HCT116 (cell line): ENCODE results near the gene CD93. TPM values are rescaled to one million over a fixed set of nuclear protein-coding genes. Genes with fewer than 3 reads are reported as not detected.

Experiments
- ATAC-seq: fragments of 200-7000 bp; cut with Tn5 transposase; 2 replicates; pipeline ENCODE4 v1.9.1; 2020; ENCODE audit warnings: mild to moderate bottlenecking, moderate library complexity
- BruUV-seq: library from RNA; stranded (reverse); fragments of 400-500 nt; replicated peaks from 2 replicates; lab custom pipeline; 2021; lab: Mats Ljungman, UMichigan
- CTCF ChIA-PET: fragments of 300-600 bp; sonication (Branson Sonifier 250); formaldehyde crosslinking; loops from one replicate; lab custom pipeline; 2021; ENCODE audit warnings: antibody characterized with exemption; lab: Charles Lee
- POLR2A ChIA-PET: fragments of 300-600, 350-600 bp; sonication (Branson Sonifier 250); formaldehyde crosslinking; loops from one replicate; lab custom pipeline; 2021; ENCODE audit warnings: antibody characterized with exemption; lab: Charles Lee
- RAD21 ChIA-PET, 2 experiments: fragments of 300-600 bp; sonication (Branson Sonifier 250); formaldehyde crosslinking; loops; one replicate each; lab custom pipeline; 2023; ENCODE audit warnings: low total read pairs in 2 of 2; ENCODE audit not compliant: uncharacterized antibody in 2 of 2, unreplicated experiment in 2 of 2, low non-redundant PET in 1 of 2; lab: Charles Lee
- DNase-seq: peaks from one replicate; pipeline ENCODE4 v3.0.0-alpha.2; 2010; ENCODE audit warnings: low read depth, low spot score
- H2AFZ ChIP-seq: fragments of 200-600 bp; shearing (Covaris generic), sonication (generic); 2 replicates; pipeline ENCODE4 v1.6.1; 2017; ENCODE audit warnings: low read depth, mixed run types, mixed read lengths, antibody characterized with exemption, low read length; ENCODE audit not compliant: poor library complexity, severe bottlenecking
- H3K27ac ChIP-seq: 2 replicates; pipeline ENCODE4 v1.5.1; 2012; ENCODE audit warnings: low read depth, low read length
- H3K27me3 ChIP-seq: fragments of 200-600 bp; sonication (generic); 2 replicates; pipeline ENCODE4 v1.6.1; 2016; ENCODE audit warnings: mixed run types, low read length, mixed read lengths; ENCODE audit not compliant: insufficient read depth
- H3K36me3 ChIP-seq, 2 experiments: fragments of 200-500 bp in 1 of 2; fragments of 200-600 bp in 1 of 2; sonication (Bioruptor generic) in 1 of 2; sonication (generic) in 1 of 2; 2 replicates each; pipeline versions ENCODE4 v1.5.1 to v1.6.1; 2014 to 2016; ENCODE audit warnings: low read length in 2 of 2, inconsistent platforms in 1 of 2, mixed read lengths in 1 of 2, mixed run types in 1 of 2; ENCODE audit not compliant: insufficient read depth in 2 of 2, control insufficient read depth in 1 of 2
- H3K4me1 ChIP-seq, 2 experiments: fragments of 200-600 bp in 1 of 2; sonication (generic) in 1 of 2; 2 replicates each; pipeline versions ENCODE4 v1.5.1 to v1.6.1; 2012 to 2017; ENCODE audit warnings: low read length in 2 of 2, inconsistent platforms in 1 of 2, mild to moderate bottlenecking in 1 of 2, mixed read lengths in 1 of 2, mixed run types in 1 of 2, moderate library complexity in 1 of 2; ENCODE audit not compliant: insufficient read depth in 2 of 2, control insufficient read depth in 1 of 2
- H3K4me2 ChIP-seq: fragments of 200-600 bp; sonication (generic); 2 replicates; pipeline ENCODE4 v1.6.1; 2017; ENCODE audit warnings: mixed run types, low read length, mixed read lengths
- H3K4me3 ChIP-seq, 2 experiments: fragments of 200-600 bp in 1 of 2; sonication (generic) in 1 of 2; replicated peaks in 1 of 2; 2 replicates each; pipeline ENCODE4 v1.5.1; 2011 to 2016; ENCODE audit warnings: low read length in 2 of 2, control low read depth in 1 of 2, low read depth in 1 of 2, mild to moderate bottlenecking in 1 of 2, mixed read lengths in 1 of 2, mixed run types in 1 of 2
- H3K79me2 ChIP-seq: fragments of 200-600 bp; sonication (generic); 2 replicates; pipeline ENCODE4 v1.6.1; 2017; ENCODE audit warnings: mild to moderate bottlenecking, mixed run types, low read length, moderate library complexity, mixed read lengths; ENCODE audit not compliant: insufficient read depth
- H3K9ac ChIP-seq: fragments of 200-600 bp; sonication (generic); 2 replicates; pipeline ENCODE4 v1.6.1; 2016; ENCODE audit warnings: low read length, mixed read lengths
- H3K9me2 ChIP-seq: fragments of 200-600 bp; sonication (generic), shearing (Covaris generic); 2 replicates; pipeline ENCODE4 v1.6.1; 2017; ENCODE audit warnings: mixed run types, mild to moderate bottlenecking, moderate library complexity; ENCODE audit not compliant: insufficient read depth
- H3K9me3 ChIP-seq, 2 experiments: fragments of 200-500 bp in 1 of 2; fragments of 200-600 bp in 1 of 2; sonication (Bioruptor generic) in 1 of 2; sonication (generic) in 1 of 2; 2 replicates each; pipeline ENCODE4 v1.6.1; 2014 to 2017; ENCODE audit warnings: low read length in 2 of 2, mixed read lengths in 2 of 2, inconsistent platforms in 1 of 2, low read depth in 1 of 2, mild to moderate bottlenecking in 1 of 2, mixed run types in 1 of 2, moderate library complexity in 1 of 2; ENCODE audit not compliant: control insufficient read depth in 1 of 2, insufficient read depth in 1 of 2
- H4K20me1 ChIP-seq: fragments of 200-600 bp; sonication (generic), shearing (Covaris generic); 2 replicates; pipeline ENCODE4 v1.6.1; 2017; ENCODE audit warnings: mixed run types, mild to moderate bottlenecking, moderate library complexity; ENCODE audit not compliant: insufficient read depth
- CEBPB ChIP-seq: IDR thresholded peaks from 2 replicates; pipeline ENCODE4 v1.6.1; 2012; ENCODE audit warnings: low read depth
- CTCF ChIP-seq, 3 experiments: fragments of 200-600 bp in 1 of 3; sonication (generic) in 1 of 3; IDR thresholded peaks in 2 of 3; conservative IDR thresholded peaks in 1 of 3; 2 replicates each; pipeline ENCODE4 v1.5.1; 2012 to 2017; ENCODE audit warnings: low read depth in 2 of 3, low read length in 2 of 3, antibody characterized with exemption in 1 of 3, borderline replicate concordance in 1 of 3, control low read depth in 1 of 3, mild to moderate bottlenecking in 1 of 3, mixed read lengths in 1 of 3, mixed run types in 1 of 3, moderate library complexity in 1 of 3; ENCODE audit not compliant: insufficient read depth in 1 of 3
- EGR1 ChIP-seq: IDR thresholded peaks from 2 replicates; pipeline ENCODE4 v1.6.1; 2012; ENCODE audit warnings: low read depth
- YY1 ChIP-seq: IDR thresholded peaks from 2 replicates; pipeline ENCODE4 v1.6.1; 2011; ENCODE audit warnings: low read length, low read depth, moderate library complexity, mild to moderate bottlenecking; ENCODE audit not compliant: insufficient replicate concordance; ENCODE audit errors: extremely low read depth
- ZNF274 ChIP-seq: fragments of 200-500 bp; sonication (Bioruptor generic); IDR thresholded peaks from 2 replicates; pipeline ENCODE4 v1.6.1; 2014; ENCODE audit warnings: mild to moderate bottlenecking, low read depth, low read length, inconsistent platforms
- intact Hi-C: fragments of 100-400 bp; cut with micrococcal nuclease; formaldehyde crosslinking; loops from 2 replicates; pipeline ENCODE4 v1.10.0; 2022
- total RNA-seq: library from RNA; stranded (reverse); gene quantifications from one replicate; pipeline ENCODE4 v1.2.1, GENCODE V29; 2021; ENCODE audit not compliant: unreplicated experiment

CD93 gene
- total RNA-seq, 1 experiment from 2014 or later, result 0.07 TPM

DNA sequence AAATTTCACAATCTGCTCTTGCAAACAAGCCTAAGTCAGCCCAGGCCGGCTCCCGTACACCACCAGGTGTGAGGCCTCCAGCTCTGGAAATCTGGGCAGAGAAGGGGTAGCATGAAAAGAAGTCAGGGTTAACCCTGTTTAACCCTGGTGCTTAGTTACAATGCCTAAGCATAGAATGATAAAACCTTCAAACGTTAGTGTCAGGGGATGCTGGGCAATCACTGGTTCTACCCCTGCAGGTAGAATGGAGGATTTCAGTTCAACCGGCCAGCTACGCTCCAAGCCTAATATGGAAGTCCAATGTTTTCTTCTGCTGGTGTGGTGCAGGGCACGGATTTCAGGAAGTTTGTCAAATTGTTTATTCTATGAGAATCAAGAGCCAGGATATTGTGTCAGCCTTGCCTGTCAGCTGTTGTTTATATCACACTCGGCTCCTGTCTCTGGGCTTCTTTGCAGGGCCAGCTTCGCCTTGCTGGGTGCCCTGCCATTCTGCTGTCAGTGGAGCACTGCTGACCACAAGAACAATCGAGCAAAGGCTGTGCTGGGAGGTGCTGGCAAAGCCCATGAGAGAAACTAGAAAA, 20.2 kb upstream of the CD93 start:
- TF ChIP-seq CTCF (IDR thresholded peaks at IDR 0.05 in 2 of 3, conservative IDR thresholded peaks at IDR 0.05 in 1 of 3; ENCODE audit: borderline replicate concordance in 1 of 3, insufficient read depth in 1 of 3, low read depth in 2 of 3, low read length in 2 of 3) (peak in 1 of 3 experiments; percentile 5; a peak in 1 of 6 replicates), ZNF274 (no peak), YY1 (no peak), CEBPB (no peak)
- DNase-seq (no peak), ATAC-seq (peak; percentile 46; the same call in 1 of the 2 replicates)
- Histone ChIP-seq H3K36me3 (no peaks in the 10 kb centered on the region), H3K27ac (no peak overlapping the region), H2AFZ (no peak overlapping the region), H3K9ac (no peak overlapping the region), H3K4me1 (no peaks in the 10 kb centered on the region), H3K4me3 (no peak overlapping the region), H3K27me3 (no peaks in the 10 kb centered on the region), H3K79me2 (no peaks in the 10 kb centered on the region), H3K9me2 (no peaks in the 10 kb centered on the region), H3K9me3 (no peaks in the 10 kb centered on the region), H4K20me1 (no peaks in the 10 kb centered on the region), H3K4me2 (no peak overlapping the region)
- RAD21 ChIA-PET, result no interaction called here
- CTCF ChIA-PET, result no interaction called here
- BruUV-seq, result no TSS peak
- intact Hi-C loops, result no loop called here
- POLR2A ChIA-PET, result no interaction called here

GRCh38 chr20:23105193-23105592, 19.1 kb upstream of the CD93 start:
- POLR2A ChIA-PET, result no interaction called here
- BruUV-seq, result no TSS peak
- no peaks in the 10 kb centered on the region for H3K9me2 ChIP-seq
- no peak overlapping the region for H3K4me3 ChIP-seq
- H2AFZ ChIP-seq, result no peak overlapping the region
- no peak overlapping the region for H3K9ac ChIP-seq
- intact Hi-C loops, result no loop called here
- H3K27ac ChIP-seq, result no peak overlapping the region
- no peak for ATAC-seq
- no peaks in the 10 kb centered on the region for H3K27me3 ChIP-seq
- RAD21 ChIA-PET, result no interaction called here
- TF ChIP-seq EGR1, result no peak
- H3K9me3 ChIP-seq, result no peaks in the 10 kb centered on the region
- H3K79me2 ChIP-seq, result no peaks in the 10 kb centered on the region
- no peak for DNase-seq
- no peaks in the 10 kb centered on the region for H3K36me3 ChIP-seq
- no peak overlapping the region for H3K4me2 ChIP-seq
- CTCF ChIA-PET, result no interaction called here
- no peaks in the 10 kb centered on the region for H4K20me1 ChIP-seq
- no peaks in the 10 kb centered on the region for H3K4me1 ChIP-seq
